ENCODE data around the gene LRATD1. TPM values are rescaled to one million over a fixed set of nuclear protein-coding genes. Genes with fewer than 3 reads are reported as not detected.

The LRATD1 gene
- total RNA-seq, 1 experiment from 2014 or later: 0.31 TPM

- TF ChIP-seq CTCF (conservative IDR thresholded peaks at IDR 0.05): no peak
- H3K4me1 Mint-ChIP-seq: peaks cover 7 to 8% of the 10 kb centered on the region in 2 experiments
- peaks cover 6% of the 10 kb centered on the region; the same call in 1 of the 2 replicates for H3K27me3 ChIP-seq (ENCODE audit: insufficient read depth, low read length)
These were observed 5.6 kb upstream of the LRATD1 start for GRCh38 chr2:14626873-14627272.

More at GRCh38 chr2:14626873-14627272, 5.6 kb upstream of the LRATD1 start:
- Histone ChIP-seq H3K18ac (ENCODE audit: insufficient read length, low read depth, low read length) (no peak overlapping the region), H3T11ph (ENCODE audit: low read length) (no peak overlapping the region), H3K23me2 (ENCODE audit: insufficient read length, low read depth, low read length, poor library complexity, severe bottlenecking) (no peaks in the 10 kb centered on the region), H3K79me2 (ENCODE audit: insufficient read depth, low read length) (no peaks in the 10 kb centered on the region), H3K56ac (ENCODE audit: insufficient read length, low read depth, low read length) (no peak overlapping the region), H2AK5ac (ENCODE audit: insufficient read length, low read length) (no peak overlapping the region), H2BK120ac (ENCODE audit: low read depth, low read length, poor library complexity, severe bottlenecking) (no peak overlapping the region), H3K4me1 (ENCODE audit: insufficient read depth, low read length) (peaks cover 3% of the 10 kb centered on the region; the same call in 1 of the 2 replicates), H4K20me1 (ENCODE audit: control insufficient read depth, insufficient read depth, insufficient read length) (no peaks in the 10 kb centered on the region), H2BK5ac (ENCODE audit: insufficient read length, low read length) (no peak overlapping the region), H3K9ac (ENCODE audit: extremely low read depth, insufficient read length, low read length) (no peak overlapping the region), H2BK12ac (ENCODE audit: insufficient read length, low read depth, low read length) (no peak overlapping the region), H3K4me2 (ENCODE audit: insufficient read depth, insufficient read length, low read length) (no peak overlapping the region), H3K14ac (ENCODE audit: insufficient read depth, low read length) (no peak overlapping the region), H4K5ac (ENCODE audit: insufficient read length, low read depth, low read length) (no peak overlapping the region), H2BK20ac (ENCODE audit: low read depth, low read length, poor library complexity, severe bottlenecking) (no peak overlapping the region), H4K91ac (ENCODE audit: insufficient read length, low read depth, low read length) (no peak overlapping the region), H4K8ac (replicated peaks; ENCODE audit: insufficient read length, low read depth, low read length) (no peak overlapping the region), H3K4ac (ENCODE audit: low read depth, low read length) (no peak overlapping the region), H3K23ac (ENCODE audit: insufficient read length, low read depth, low read length) (no peak overlapping the region), H3K27ac (ENCODE audit: insufficient read length, low read depth, low read length) (no peak overlapping the region), H3K9me3 (ENCODE audit: control insufficient read depth, low read depth, low read length) (no peaks in the 10 kb centered on the region), H2BK15ac (ENCODE audit: low read depth, low read length) (no peak overlapping the region), H2AFZ (ENCODE audit: low read length) (no peak overlapping the region), H3K79me1 (ENCODE audit: insufficient read depth, low read depth, low read length, poor library complexity, severe bottlenecking) (no peaks in the 10 kb centered on the region)
- H3K27ac Mint-ChIP-seq: no peak overlapping the region
- H3K27me3 Mint-ChIP-seq (ENCODE audit: low read depth): peaks cover 36% of the 10 kb centered on the region
- H3K9me3 Mint-ChIP-seq: no peaks in the 10 kb centered on the region
- H3K36me3 Mint-ChIP-seq (ENCODE audit: insufficient read depth in 1 of 3, low read depth in 3 of 3): no peaks in the 10 kb centered on the region
- no CpG with 5 or more reads among the region's 3 CpGs for WGBS (ENCODE audit: extremely low coverage, insufficient read length, low lambda C conversion rate)
- no peak for DNase-seq
- no peak overlapping the region for H3K4me3 Mint-ChIP-seq

All from H9 (cell line).